Head of caudate nucleus (tissue), 42 donors: Measurements from ENCODE around the gene ACADSB.
A peak's percentile ranks its signal among the peaks of the same experiment; 100 is the strongest.

ENCODE experiments used
- DNase-seq, 42 donors: peaks; one replicate each; pipeline versions ENCODE4 v3.0.0 to v3.0.0-alpha.2; 2020 to 2021; ENCODE audit warnings: mixed read lengths in 7 of 42
- intact Hi-C: fragments of 100-400 bp; cut with DNase I; formaldehyde crosslinking; loops from one replicate; pipeline ENCODE4 v1.15.0; 2022

Gene ACADSB

DNA sequence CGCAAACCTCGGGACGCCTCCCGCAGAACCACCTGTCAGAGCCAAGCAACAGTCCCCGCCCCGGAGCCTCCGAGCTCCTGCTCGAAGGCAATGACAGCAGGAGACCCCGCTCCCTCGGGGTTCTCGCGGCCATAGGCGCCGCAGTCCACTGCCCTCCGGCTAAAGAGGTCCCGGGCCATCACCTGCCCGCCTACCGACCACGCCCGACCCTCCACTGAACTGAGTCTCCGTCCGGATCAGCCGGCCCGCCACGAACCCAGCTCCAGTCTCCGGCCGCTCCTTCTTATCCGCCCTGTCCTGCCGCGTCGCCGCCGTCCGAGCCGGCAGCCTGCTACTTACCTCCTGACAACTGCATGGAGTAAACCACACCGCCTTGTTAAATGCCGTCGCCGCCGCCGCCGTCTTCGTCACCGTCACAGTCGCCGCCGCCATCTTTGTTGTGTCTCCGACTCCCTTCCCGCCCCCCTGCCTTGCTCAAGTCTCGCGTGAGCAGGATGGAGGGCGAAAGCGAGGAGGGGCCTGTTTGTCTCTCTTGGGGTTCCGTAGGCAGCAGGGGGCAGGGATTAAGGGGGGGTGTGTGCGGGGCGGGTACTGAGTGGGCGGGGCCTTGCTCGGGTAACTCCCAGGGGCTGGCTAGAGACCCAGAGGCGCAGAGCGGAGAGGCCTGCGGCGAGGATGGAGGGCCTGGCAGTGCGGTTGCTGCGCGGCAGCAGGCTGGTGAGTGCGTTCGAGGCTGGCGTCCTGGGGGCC lies at the start of gene ACADSB, which contains the start of gene IKZF5:
TSS of gene ACADSB (plus strand) at position 652 of the 750 bp plus-strand sequence. CDS start at position 676, 24 bp downstream.
TSS of gene IKZF5 (minus strand) at position 441 of the 750 bp plus-strand sequence. CDS start 10,170 bp downstream, outside the sequence.
- intact Hi-C loops, result no loop called here
- DNase-seq, result peak; percentile 90 to 99 (median 96)

DNA sequence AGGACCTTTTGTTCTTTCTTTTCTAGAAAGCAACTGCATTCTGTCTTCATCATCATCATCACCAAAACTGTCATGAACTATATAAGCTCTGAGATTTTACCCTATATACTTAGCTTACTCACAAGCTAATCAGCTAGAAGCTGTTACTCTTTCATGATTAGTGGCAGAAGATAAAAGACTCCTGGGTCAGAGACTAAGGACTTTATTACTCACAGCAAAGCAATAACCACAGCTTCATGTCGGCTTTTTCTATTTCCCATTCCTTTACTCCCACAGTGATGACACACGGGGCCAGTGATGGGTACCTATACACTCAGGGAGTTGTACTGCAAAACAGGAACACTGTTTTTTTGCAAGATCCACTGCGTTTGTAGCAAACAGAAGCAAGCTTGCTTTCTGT lies 46.4 kb upstream of the ACADSB start:
- intact Hi-C loops, result no loop called here
- no peak for DNase-seq

- DNase-seq, result no peak
- intact Hi-C loops, result no loop called here
Observed at GRCh38 chr10:122966879-122967278, 41.9 kb upstream of the ACADSB start.

- DNase-seq, result no peak
- intact Hi-C loops, result no loop called here
Observed at GRCh38 chr10:122968698-122969097, 40.1 kb upstream of the ACADSB start.

GRCh38 chr10:122974023-122974422 lies 34.8 kb upstream of the ACADSB start:
- no peak for DNase-seq
- intact Hi-C loops, result no loop called here

DNA sequence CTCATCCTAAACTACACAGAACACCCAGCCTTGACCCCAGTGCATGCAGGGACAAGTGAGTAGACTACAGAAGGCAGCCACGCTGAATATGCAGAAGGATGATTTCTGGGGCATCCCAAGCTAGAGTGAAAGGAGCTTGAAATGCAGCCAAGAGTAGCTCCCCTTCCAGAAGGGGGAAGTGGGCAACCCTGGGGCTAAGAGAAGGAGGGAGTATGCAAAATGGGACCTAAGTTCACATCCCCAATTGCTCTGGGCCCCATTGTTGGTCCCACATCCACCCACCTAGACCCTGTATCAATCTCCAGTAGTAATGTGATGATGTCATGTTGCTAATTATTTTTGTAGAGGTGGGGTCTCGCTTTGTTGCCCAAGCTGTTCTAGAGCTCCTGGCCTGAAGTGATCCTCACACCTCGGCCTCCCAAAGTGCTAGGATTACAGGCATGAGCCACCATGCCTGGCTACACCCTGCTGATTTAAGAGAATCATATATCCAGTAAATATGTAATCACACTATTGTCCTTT lies 34.2 kb upstream of the ACADSB start:
- intact Hi-C loops, result no loop called here
- no peak for DNase-seq

DNA sequence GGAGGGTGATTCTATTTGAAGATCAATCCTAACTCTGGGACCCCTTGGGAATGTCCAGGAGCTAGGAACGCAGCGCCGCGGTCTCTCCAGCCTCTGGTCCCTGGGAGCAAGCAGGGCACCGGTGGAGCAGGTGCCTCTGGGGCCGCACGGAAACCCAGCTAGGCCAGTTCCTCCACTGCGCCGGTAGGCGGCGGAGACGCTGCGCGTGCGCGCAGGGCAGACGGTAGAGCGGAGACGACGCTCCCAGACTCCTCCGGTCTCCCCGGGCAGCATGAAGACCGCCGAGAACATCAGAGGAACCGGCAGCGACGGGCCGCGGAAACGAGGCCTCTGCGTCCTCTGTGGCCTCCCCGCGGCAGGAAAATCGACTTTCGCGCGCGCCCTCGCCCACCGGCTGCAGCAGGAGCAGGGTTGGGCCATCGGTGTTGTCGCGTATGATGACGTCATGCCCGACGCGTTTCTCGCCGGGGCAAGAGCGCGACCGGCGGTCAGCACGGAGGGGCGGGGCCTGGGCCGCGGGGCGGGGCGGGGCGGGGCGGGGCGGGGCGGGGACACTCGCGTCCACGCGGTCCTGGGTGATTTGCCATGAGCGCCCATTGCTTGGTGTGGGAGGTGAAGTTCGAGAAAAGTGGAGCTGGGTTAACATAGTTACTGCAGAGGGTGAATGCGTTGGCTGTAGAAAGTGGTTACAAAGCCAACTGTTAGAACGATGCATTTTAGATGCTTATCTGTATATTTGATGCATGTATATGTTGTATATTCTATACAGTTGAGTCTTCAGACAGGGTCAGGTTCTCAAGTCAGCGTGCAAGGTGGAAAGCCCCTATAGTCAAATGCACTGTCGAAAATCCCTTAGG lies 28.4 kb upstream of the ACADSB start, which contains the start of gene PSTK:
TSS of gene PSTK (plus strand) at position 193 of the 857 bp plus-strand sequence. CDS start at position 272, 79 bp downstream.
- DNase-seq, result peak; percentile 77 to 95 (median 90)
- intact Hi-C loops, result loop anchor here (1.0 kb wide), 1 partner anchor 26 kb away; the partner anchor contains the start of gene C10orf88

GRCh38 chr10:122981066-122981464 lies 27.7 kb upstream of the ACADSB start:
- DNase-seq, result no peak
- intact Hi-C loops, result no loop called here

- intact Hi-C loops, result no loop called here
- no peak for DNase-seq
Observed at GRCh38 chr10:122983898-122984297, 24.9 kb upstream of the ACADSB start.

DNA sequence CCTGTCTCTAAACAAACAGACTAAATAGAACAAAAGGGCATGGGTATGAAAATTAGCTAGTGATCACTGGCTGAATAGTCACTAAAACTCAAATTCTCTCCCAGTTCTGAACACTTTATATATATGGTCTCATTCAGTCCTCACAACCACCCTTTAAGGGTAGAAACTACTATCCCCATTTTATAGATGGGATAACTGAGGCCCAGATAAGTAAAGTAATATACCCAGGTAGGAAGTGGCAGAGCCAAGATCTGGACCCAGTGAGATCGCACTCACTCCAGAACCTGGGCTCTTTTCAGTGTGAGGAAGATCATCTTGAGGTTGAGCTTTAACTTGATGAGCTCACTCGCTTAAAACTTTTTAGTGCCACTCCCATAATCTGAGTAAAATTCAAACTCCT lies 24.1 kb upstream of the ACADSB start:
- intact Hi-C loops, result no loop called here

GRCh38 chr10:122986335-122986734 lies 22.5 kb upstream of the ACADSB start:
- intact Hi-C loops, result no loop called here
- peak in 4 of 42 donors; percentile 14 to 56 (median 21) for DNase-seq

More for the DNA sequence above, 24.1 kb upstream of the ACADSB start:
- no peak for DNase-seq

GRCh38 chr10:122988501-122988900 lies 20.3 kb upstream of the ACADSB start:
- intact Hi-C loops, result no loop called here
- no peak for DNase-seq

DNA sequence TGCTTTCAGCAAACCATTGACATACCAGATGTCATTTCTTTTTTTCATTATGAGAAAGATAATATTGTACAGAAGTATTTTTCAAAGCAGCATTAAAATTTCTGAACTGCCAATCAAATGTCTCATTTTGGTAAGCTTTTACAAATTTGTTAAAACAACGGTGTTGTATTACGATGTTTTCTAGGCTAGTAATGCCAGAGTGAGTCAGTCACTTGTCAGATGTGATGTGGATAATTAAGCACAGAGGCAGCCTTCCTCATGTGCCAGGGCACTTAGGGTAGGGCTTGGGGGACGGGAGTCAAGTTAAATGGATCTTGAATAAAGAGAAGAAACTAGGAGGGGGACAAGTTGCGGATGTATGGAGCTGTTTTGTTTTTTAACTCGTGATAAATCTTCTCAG lies 18.5 kb upstream of the ACADSB start:
- intact Hi-C loops, result no loop called here
- DNase-seq, result no peak

DNA sequence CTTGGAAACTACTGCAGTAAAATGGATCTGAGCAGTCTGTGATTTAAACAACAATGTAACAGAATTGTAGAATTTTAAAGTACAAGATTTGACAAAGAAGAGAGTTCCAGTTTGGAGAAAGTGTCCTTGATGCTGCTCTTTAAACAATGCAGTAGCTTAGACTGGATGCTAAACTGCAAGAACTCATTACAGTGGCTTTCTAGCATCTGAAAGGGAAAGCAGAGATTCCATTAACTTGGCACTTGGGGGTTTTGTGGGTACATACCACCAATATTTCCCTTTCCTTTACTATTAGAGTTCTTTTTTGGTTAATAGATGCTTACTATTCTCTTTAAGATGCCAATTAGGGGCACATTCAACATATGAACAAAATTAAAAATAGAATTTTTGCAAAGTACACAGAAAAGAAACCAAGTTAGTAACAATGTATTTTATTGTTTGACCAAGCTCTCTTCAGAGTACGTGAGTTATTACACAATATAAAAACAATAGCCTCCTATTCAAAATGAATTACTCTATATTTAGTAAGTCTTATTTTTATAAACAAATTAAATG lies 16.7 kb upstream of the ACADSB start:
- intact Hi-C loops, result no loop called here
- DNase-seq, result peak in 1 of 42 donors; percentile 23

- DNase-seq, result no peak
- intact Hi-C loops, result no loop called here
Observed at GRCh38 chr10:122993797-122994336, 14.9 kb upstream of the ACADSB start.

GRCh38 chr10:122995936-122996335 lies 12.9 kb upstream of the ACADSB start:
- intact Hi-C loops, result no loop called here
- DNase-seq, result no peak

DNA sequence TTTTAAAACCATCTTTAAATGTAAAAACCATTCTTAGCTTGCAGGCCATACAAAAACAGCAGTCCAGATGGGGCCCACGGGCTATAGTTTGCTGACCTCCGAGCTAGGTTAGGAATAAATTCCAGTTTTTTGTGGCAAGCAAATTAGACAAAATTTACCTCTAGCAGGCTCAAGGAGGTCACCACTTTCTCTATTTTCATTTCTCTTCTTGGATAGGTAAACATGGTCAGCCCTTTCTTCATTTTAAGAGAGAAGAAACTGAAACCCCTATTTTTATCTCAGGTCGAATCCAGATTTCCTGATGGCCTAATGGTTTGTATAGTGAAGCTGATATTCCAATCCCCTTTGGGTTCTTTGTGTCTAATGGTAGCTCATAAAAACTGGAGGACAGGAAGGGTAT lies 10.9 kb upstream of the ACADSB start:
- intact Hi-C loops, result no loop called here
- DNase-seq, result no peak

DNA sequence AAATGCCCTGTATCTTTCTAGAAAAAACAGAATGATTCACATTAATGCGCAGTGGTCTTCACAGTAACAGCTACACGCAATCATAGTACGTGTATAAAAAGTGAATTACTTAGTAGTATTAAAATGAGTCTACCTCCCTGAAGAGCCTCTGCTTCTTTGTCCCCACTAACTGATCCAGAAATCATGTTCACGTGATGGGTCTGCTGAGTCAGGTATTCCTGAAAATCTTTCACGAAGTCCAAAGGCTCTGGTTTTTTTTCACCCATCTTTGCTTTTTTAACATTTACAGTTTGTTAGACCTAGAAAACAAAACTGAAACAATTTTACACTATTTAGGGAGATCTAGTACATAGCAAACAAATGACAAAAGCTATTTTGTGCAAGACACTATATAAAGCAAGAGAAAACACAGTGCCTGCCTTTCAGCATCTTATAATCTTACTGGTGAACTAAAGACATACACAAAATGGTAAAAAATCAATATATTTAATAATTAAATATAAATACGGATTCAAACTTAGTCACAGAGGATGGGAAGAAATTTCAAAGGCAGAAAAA lies 10.4 kb upstream of the ACADSB start:
- intact Hi-C loops, result no loop called here

DNA sequence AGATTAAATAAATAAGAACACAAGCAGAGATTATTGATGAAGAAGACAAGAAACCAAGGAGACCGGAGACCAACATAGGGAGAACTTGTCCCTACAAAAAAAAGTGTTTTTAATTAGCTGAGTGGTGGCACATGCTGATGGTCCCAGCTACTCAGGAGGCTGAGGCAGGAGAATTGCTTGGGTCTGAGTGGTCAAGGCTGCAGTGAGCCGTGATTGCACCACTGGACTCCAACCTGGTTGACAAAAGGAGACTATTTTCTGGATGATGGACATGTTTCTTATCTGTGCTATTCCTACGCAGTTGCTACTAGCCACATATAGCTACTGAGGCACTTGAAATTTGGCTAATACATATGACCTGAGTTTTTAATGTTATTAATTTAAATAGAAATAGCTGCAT lies 9.9 kb upstream of the ACADSB start:
- intact Hi-C loops, result no loop called here
- no peak for DNase-seq

More for the DNA sequence above, 10.4 kb upstream of the ACADSB start:
- DNase-seq, result no peak
